ENCODE data around the gene SUMF2.
"Not testable (repeated sequence)": the region's sequence is repeated elsewhere in the genome, so short reads cannot be mapped to it uniquely, and the experiment has no call there.

Gene SUMF2

GRCh38 chr7:56106108-56107073, 42.3 kb downstream of the SUMF2 start, which contains the start of gene CHCHD2:
CHCHD2 (minus strand) TSS chr7:56106476; CDS start chr7:56106413, 63 bp downstream.
- peak; percentile 59 to 98 (median 93) for DNase-seq

GRCh38 chr7:56107954-56108258, 43.8 kb downstream of the SUMF2 start:
- DNase-seq: no peak

GRCh38 chr7:56110611-56111010, 46.5 kb downstream of the SUMF2 start:
- DNase-seq: no peak

- not testable (repeated sequence) for DNase-seq
Measured at GRCh38 chr7:56112244-56112643, 48.2 kb downstream of the SUMF2 start.

GRCh38 chr7:56115852-56116538, 51.9 kb downstream of the SUMF2 start, which contains the start of gene NUPR2:
NUPR2 (minus strand) TSS chr7:56116417; CDS start chr7:56116314, 103 bp downstream.
- peak in 2 of 51 donors; percentile 8 to 11 for DNase-seq

GRCh38 chr7:56121440-56121839, 57.4 kb downstream of the SUMF2 start:
- no peak for DNase-seq

- no peak for DNase-seq
Measured at GRCh38 chr7:56124981-56125380, 60.9 kb downstream of the SUMF2 start.

- DNase-seq: no peak
Measured at GRCh38 chr7:56125831-56126230, 61.7 kb downstream of the SUMF2 start.

- no peak for DNase-seq
Measured at GRCh38 chr7:56127241-56127975, 63.3 kb downstream of the SUMF2 start.

Data from hypothalamus (tissue), 51 donors.